Chondrocyte (in vitro differentiated cells): Measurements from ENCODE around the gene BANP. TPM values are rescaled to one million over a fixed set of nuclear protein-coding genes. Genes with fewer than 3 reads are reported as not detected.
A peak's percentile ranks its signal among the peaks of the same experiment; 100 is the strongest.

ENCODE experiments used
- DNase-seq: peaks from one replicate; pipeline ENCODE4 v3.0.0; 2021; ENCODE audit warnings: mixed read lengths, low spot score
- H3K27ac Mint-ChIP-seq: one replicate; pipeline ENCODE4 v1.8.0; 2021; ENCODE audit warnings: mild to moderate bottlenecking, moderate library complexity, mixed read lengths; ENCODE audit not compliant: unreplicated experiment
- H3K27me3 Mint-ChIP-seq: 2 replicates; pipeline ENCODE4 v1.8.0; 2021; ENCODE audit warnings: low read depth, mixed read lengths
- H3K36me3 Mint-ChIP-seq: 2 replicates; pipeline ENCODE4 v1.8.0; 2021; ENCODE audit warnings: low read depth, mixed read lengths
- H3K4me1 Mint-ChIP-seq: 2 replicates; pipeline ENCODE4 v1.8.0; 2021; ENCODE audit warnings: low read depth, mild to moderate bottlenecking, mixed read lengths
- H3K4me3 Mint-ChIP-seq: one replicate; pipeline ENCODE4 v1.8.0; 2021; ENCODE audit warnings: mild to moderate bottlenecking, moderate library complexity, mixed read lengths; ENCODE audit not compliant: unreplicated experiment
- H3K9me3 Mint-ChIP-seq: 2 replicates; pipeline ENCODE4 v1.8.0; 2021; ENCODE audit warnings: low read depth, mixed read lengths
- total RNA-seq: library from RNA; stranded (reverse); gene quantifications from 3 replicates; pipeline ENCODE4 v1.2.1, GENCODE V29; 2021
- TF ChIP-seq, protein P1 (sequence below): fragments of 200-600 bp; sonication (generic); IDR thresholded peaks from 2 replicates; pipeline ENCODE4 v1.5.0; 2021; ENCODE audit warnings: antibody characterized with exemption, mild to moderate bottlenecking, moderate library complexity

Gene BANP
- total RNA-seq, 1 donor from 2014 or later, result 15.0 TPM

DNA sequence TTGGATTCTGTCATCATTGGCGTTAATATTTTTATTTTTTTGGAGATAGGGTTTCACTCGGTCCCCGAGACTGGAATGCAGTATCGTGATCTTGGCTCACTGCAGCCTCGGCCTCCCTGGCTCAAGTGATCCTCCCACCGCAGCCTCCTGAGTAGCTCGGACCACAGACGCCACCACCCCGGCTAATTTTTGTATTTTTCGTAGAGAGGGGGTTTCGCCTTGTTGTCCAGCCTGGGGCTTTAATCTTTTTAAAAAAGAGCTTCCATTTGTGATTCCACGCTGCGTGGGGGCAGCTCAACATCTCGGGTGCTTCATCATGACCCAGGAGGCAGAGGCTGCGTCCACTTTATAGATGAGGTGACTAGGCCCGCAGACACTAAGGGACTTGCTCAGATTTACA, 1.5 kb downstream of the BANP start:
- no peaks in the 10 kb centered on the region for H3K9me3 Mint-ChIP-seq
- H3K36me3 Mint-ChIP-seq, result peaks cover 10% of the 10 kb centered on the region
- TF ChIP-seq, protein P1, sequence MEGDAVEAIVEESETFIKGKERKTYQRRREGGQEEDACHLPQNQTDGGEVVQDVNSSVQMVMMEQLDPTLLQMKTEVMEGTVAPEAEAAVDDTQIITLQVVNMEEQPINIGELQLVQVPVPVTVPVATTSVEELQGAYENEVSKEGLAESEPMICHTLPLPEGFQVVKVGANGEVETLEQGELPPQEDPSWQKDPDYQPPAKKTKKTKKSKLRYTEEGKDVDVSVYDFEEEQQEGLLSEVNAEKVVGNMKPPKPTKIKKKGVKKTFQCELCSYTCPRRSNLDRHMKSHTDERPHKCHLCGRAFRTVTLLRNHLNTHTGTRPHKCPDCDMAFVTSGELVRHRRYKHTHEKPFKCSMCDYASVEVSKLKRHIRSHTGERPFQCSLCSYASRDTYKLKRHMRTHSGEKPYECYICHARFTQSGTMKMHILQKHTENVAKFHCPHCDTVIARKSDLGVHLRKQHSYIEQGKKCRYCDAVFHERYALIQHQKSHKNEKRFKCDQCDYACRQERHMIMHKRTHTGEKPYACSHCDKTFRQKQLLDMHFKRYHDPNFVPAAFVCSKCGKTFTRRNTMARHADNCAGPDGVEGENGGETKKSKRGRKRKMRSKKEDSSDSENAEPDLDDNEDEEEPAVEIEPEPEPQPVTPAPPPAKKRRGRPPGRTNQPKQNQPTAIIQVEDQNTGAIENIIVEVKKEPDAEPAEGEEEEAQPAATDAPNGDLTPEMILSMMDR, result no peak
- no peak overlapping the region for H3K27ac Mint-ChIP-seq
- peaks cover 48% of the 10 kb centered on the region for H3K4me1 Mint-ChIP-seq
- no peak for DNase-seq
- H3K4me3 Mint-ChIP-seq, result peak overlapping the region; percentile 81
- H3K27me3 Mint-ChIP-seq, result no peaks in the 10 kb centered on the region

DNA sequence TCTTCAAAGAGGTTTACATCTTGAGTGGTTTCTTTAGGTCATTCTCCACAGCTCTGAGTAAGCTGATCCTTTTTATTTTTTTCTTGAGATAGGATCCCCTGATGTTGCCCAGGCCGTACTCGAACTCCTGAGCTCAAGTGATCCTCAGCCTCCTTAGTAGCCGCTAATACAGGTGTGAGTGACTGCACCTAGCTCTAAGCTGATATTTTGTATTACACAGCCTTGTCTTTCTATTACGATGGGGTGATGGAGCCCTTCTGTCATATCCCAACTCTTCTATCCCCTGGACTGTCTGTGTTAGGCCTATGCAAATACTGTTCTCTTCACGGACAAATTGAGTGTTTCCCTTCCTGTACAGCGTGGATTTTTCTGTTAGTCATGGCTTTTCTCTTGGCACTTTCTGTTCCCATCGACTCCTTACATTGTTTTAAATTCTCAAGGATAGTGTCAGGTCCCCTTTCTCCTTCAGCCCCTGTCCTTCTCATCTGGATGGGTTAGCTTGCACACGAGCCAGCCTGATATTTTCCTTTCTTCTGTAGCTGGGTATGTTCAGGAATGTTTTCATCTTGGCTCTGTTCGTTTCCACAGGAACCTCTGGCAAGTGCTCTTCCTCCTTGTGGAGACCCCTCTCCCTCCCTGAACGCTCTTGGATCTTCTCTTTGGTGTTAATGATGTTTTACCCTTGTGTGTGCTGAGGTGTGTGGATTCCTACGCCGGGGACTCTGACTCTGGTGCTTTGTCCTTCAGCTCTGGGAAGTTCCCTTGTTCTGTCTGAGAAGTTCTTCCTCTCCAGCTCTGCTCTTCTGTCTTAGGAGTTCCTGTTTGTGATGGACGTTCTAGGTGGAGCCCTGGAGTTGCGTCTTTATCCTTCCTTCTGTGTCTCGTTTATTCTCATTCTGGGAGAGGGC, 2.3 kb downstream of the BANP start:
- TF ChIP-seq, protein P1, result no peak
- Mint-ChIP-seq H3K4me1 (peaks cover 48% of the 10 kb centered on the region), H3K27me3 (no peaks in the 10 kb centered on the region), H3K27ac (peak overlapping the region; percentile 58), H3K9me3 (no peaks in the 10 kb centered on the region), H3K4me3 (peak overlapping the region; percentile 36), H3K36me3 (peaks cover 10% of the 10 kb centered on the region)
- DNase-seq, result no peak

DNA sequence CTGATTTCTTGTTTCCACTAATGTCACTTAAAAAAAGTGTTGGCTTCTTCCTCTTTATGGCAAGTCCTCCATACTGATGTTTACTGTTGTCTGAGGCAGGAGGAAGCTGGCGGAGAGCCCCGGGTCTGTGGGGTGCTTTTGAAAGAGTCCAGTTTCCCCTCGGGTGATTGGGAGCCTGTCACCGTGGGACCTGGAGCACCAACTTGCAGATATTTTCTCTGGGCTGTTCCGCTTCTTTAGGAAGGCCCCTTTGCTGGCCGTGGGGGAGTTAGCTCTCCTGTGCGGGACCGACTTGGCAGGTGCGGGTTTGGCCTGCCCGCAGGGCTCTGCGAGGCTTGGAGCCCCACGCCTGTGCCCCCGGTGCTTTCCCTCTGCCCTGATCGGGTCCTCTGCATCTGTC, 3.1 kb downstream of the BANP start:
- Mint-ChIP-seq H3K9me3 (no peaks in the 10 kb centered on the region), H3K27me3 (no peaks in the 10 kb centered on the region), H3K4me3 (no peak overlapping the region), H3K27ac (no peak overlapping the region), H3K4me1 (peaks cover 48% of the 10 kb centered on the region), H3K36me3 (peaks cover 10% of the 10 kb centered on the region)
- DNase-seq, result no peak
- TF ChIP-seq, protein P1, result no peak

DNA sequence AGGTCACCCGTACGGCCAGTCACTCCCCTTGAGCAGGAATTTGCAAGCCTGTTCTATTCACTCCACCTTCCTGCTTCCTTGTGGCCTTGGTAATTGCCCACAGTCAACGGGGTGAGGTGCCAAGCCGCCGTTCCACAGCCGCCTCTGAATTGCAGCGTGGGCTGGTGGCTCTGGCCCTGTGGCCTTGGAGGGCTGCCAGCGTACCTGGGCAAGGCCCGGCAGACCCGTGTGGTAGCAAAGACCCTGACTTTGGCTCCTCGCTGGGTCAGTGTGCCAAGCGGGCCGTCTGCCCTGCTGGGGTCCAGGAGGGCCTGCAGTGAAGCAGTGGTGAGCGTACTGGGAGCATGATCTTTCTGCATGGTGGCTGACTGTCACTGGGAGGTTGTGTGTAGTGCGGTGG, 3.6 kb downstream of the BANP start:
- Mint-ChIP-seq H3K27ac (no peak overlapping the region), H3K4me1 (peaks cover 48% of the 10 kb centered on the region), H3K36me3 (peaks cover 10% of the 10 kb centered on the region), H3K9me3 (no peaks in the 10 kb centered on the region), H3K27me3 (no peaks in the 10 kb centered on the region), H3K4me3 (no peak overlapping the region)
- TF ChIP-seq, protein P1, result no peak
- no peak for DNase-seq

DNA sequence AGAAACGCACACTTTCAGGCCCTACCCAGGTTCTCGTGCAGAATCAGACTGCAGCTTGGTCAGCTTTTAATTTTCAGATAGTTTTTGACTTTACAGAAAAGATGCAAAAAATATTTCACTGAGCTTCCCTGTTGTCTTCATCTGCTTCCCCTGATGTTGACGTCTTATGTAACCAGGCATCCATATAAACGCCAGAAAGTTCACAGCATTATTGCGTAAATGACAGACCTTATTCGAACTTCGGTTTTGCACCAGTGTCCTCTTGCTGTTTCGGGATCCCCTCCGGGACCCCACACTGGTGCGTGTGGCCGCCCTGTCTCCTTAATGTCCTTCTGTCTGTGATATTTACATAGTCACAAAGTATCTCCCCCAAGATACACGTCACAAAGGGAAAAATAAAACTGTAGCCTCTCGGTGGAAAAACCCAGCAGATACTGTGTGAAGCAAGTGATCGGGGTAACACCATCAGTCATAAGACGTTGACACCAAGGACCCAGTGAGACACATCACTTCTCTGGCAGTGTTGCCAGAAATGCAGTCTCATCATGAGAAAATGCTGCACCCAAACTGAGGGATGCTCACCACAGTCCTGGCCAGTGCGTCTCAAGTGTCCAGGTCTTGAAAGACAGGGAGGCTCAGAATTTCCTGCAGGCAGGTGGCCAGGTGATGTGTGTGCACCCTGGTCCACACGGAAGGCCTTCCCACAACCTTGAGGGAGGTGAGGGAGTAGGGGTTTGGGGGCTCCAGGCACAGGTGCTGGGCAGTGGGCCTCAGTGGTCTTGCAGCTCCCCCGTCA, 4.3 kb downstream of the BANP start:
- Mint-ChIP-seq H3K4me3 (no peak overlapping the region), H3K27me3 (no peaks in the 10 kb centered on the region)
- DNase-seq, result no peak

More for the DNA sequence above, 4.3 kb downstream of the BANP start:
- no peaks in the 10 kb centered on the region for H3K9me3 Mint-ChIP-seq
- peaks cover 45% of the 10 kb centered on the region for H3K4me1 Mint-ChIP-seq
- no peak overlapping the region for H3K27ac Mint-ChIP-seq
- TF ChIP-seq, protein P1, result no peak
- H3K36me3 Mint-ChIP-seq, result peaks cover 10% of the 10 kb centered on the region
